Calu3 (cell line): ENCODE results near the gene PROM1. TPM values are rescaled to one million over a fixed set of nuclear protein-coding genes. Genes with fewer than 3 reads are reported as not detected.
A peak's percentile ranks its signal among the peaks of the same experiment; 100 is the strongest.

Experiments
- BruUV-seq: library from RNA; stranded (reverse); fragments of 400-500 nt; replicated peaks from 2 replicates; lab custom pipeline; 2021; lab: Mats Ljungman, UMichigan
- CTCF ChIA-PET: fragments of 300-600 bp; sonication (Branson Sonifier 250); formaldehyde crosslinking; loops from one replicate; lab custom pipeline; 2022; ENCODE audit warnings: antibody characterized with exemption; lab: Charles Lee
- DNase-seq: peaks from one replicate; pipeline ENCODE4 v3.0.0; 2022
- H3K27ac Mint-ChIP-seq: one replicate; pipeline ENCODE4 v1.8.0; 2022; ENCODE audit warnings: mixed read lengths; ENCODE audit not compliant: unreplicated experiment
- H3K27me3 Mint-ChIP-seq: one replicate; pipeline ENCODE4 v1.8.0; 2022; ENCODE audit warnings: mixed read lengths; ENCODE audit not compliant: unreplicated experiment
- H3K36me3 Mint-ChIP-seq: one replicate; pipeline ENCODE4 v1.8.0; 2022; ENCODE audit warnings: mild to moderate bottlenecking, moderate library complexity, mixed read lengths; ENCODE audit not compliant: insufficient read depth, unreplicated experiment
- H3K4me1 Mint-ChIP-seq: one replicate; pipeline ENCODE4 v1.8.0; 2022; ENCODE audit warnings: mild to moderate bottlenecking, low read depth, mixed read lengths; ENCODE audit not compliant: unreplicated experiment
- H3K4me3 Mint-ChIP-seq: one replicate; pipeline ENCODE4 v1.8.0; 2022; ENCODE audit warnings: mild to moderate bottlenecking, low read depth, moderate library complexity, mixed read lengths; ENCODE audit not compliant: unreplicated experiment
- H3K9me3 Mint-ChIP-seq: one replicate; pipeline ENCODE4 v1.8.0; 2022; ENCODE audit warnings: low read depth, mixed read lengths; ENCODE audit not compliant: unreplicated experiment
- intact Hi-C: fragments of 100-400 bp; cut with micrococcal nuclease; formaldehyde crosslinking; loops from one replicate; pipeline ENCODE4 v1.10.0; 2022; ENCODE audit not compliant: unreplicated experiment
- total RNA-seq: library from RNA; stranded (reverse); gene quantifications from 2 replicates; pipeline ENCODE4 v1.2.3, GENCODE V29; 2022
- TF ChIP-seq, protein P1 (sequence below): fragments of 200-600 bp; IDR thresholded peaks from one replicate; pipeline ENCODE4 v1.8.0; 2022; ENCODE audit warnings: antibody characterized with exemption; ENCODE audit not compliant: unreplicated experiment

Gene PROM1
- total RNA-seq, 1 experiment from 2014 or later: 73.9 TPM

DNA sequence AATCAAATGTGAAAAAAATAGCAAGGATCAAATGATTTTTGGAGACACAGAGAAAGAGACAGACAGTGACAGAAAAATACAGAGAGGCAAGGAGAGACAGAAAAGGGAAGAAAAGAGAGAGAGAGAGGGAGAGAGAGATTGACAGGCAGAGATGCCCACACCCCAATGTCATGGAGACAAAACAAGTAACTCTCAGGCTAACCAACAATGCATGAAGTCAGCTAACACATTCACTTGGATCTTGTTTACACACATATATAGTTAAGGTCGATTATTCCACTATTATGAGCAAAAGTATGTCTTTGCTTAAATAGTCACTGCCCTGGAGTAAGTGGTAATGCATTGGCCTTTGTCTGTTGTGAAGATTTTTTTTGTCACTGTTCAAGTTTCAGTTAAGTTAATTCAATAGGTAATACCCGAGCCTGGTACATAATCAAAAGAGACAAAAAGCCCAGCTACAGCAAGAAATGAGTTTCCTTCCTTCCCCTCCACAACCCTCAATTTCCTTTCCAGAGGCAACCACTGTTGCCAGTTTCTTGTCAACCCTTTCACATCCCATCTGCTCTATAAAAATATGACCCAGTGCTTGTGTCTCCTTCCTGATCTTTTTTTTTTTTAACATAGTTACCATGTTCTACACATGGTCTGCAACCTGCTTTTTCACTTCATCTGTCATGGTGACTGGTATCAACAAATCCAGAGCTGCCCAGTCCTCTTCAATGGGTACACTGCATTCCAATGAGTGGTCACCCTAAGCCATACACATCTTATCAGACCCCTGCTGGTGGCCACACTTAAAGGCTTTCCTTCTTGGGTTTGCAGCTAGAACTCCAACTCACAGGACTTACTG, 52.1 kb downstream of the PROM1 start:
- H3K4me1 Mint-ChIP-seq: peaks cover 25% of the 10 kb centered on the region
- BruUV-seq: no TSS peak
- no peaks in the 10 kb centered on the region for H3K9me3 Mint-ChIP-seq
- H3K27ac Mint-ChIP-seq: no peak overlapping the region
- no peaks in the 10 kb centered on the region for H3K27me3 Mint-ChIP-seq
- DNase-seq: no peak
- no peak overlapping the region for H3K4me3 Mint-ChIP-seq
- intact Hi-C loops: no loop called here
- peaks cover 12% of the 10 kb centered on the region for H3K36me3 Mint-ChIP-seq
- TF ChIP-seq, protein P1, sequence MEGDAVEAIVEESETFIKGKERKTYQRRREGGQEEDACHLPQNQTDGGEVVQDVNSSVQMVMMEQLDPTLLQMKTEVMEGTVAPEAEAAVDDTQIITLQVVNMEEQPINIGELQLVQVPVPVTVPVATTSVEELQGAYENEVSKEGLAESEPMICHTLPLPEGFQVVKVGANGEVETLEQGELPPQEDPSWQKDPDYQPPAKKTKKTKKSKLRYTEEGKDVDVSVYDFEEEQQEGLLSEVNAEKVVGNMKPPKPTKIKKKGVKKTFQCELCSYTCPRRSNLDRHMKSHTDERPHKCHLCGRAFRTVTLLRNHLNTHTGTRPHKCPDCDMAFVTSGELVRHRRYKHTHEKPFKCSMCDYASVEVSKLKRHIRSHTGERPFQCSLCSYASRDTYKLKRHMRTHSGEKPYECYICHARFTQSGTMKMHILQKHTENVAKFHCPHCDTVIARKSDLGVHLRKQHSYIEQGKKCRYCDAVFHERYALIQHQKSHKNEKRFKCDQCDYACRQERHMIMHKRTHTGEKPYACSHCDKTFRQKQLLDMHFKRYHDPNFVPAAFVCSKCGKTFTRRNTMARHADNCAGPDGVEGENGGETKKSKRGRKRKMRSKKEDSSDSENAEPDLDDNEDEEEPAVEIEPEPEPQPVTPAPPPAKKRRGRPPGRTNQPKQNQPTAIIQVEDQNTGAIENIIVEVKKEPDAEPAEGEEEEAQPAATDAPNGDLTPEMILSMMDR: no peak
- CTCF ChIA-PET: no interaction called here

DNA sequence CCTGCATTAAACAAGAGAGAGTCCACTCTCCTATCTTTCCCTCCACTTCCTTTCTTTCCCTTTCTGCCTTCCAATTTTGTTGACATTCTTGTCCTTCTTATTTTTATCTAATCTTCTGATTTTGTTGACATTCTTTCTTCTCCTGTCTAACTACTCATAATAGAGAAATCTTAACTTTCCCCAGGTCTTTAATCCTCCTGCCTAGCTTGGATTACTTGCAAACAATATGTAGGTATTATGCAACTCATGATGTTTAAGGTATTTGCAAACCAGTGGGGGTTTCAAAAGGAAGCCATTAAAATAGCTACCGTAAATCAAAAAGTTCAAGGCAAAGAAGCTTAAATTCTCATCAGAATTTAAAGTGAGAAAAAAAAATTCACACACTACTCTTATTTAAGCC, 53.9 kb downstream of the PROM1 start:
- DNase-seq: no peak
- intact Hi-C loops: no loop called here
- TF ChIP-seq, protein P1: no peak
- Mint-ChIP-seq H3K27me3 (no peaks in the 10 kb centered on the region), H3K4me3 (no peak overlapping the region), H3K36me3 (peaks cover 16% of the 10 kb centered on the region), H3K4me1 (peaks cover 25% of the 10 kb centered on the region), H3K9me3 (no peaks in the 10 kb centered on the region), H3K27ac (peak overlapping the region; percentile 9)
- CTCF ChIA-PET: interaction anchor here (0.8 to 0.9 kb wide), 2 partner anchors 167 to 176 kb away, joined by 4 read pairs; no protein-coding TSS in a partner anchor
- BruUV-seq: no TSS peak

- CTCF ChIA-PET: interaction anchor here (0.7 kb wide), 1 partner anchor 62 kb away, joined by 3 read pairs; no protein-coding TSS in a partner anchor
- Mint-ChIP-seq H3K27me3 (no peaks in the 10 kb centered on the region), H3K27ac (peak overlapping the region; percentile 15), H3K36me3 (peaks cover 10% of the 10 kb centered on the region), H3K9me3 (no peaks in the 10 kb centered on the region), H3K4me1 (peaks cover 25% of the 10 kb centered on the region), H3K4me3 (no peak overlapping the region)
- TF ChIP-seq, protein P1: no peak
- no TSS peak for BruUV-seq
- intact Hi-C loops: no loop called here
- DNase-seq: no peak
Measured at GRCh38 chr4:16029262-16029661, 54.6 kb downstream of the PROM1 start.

DNA sequence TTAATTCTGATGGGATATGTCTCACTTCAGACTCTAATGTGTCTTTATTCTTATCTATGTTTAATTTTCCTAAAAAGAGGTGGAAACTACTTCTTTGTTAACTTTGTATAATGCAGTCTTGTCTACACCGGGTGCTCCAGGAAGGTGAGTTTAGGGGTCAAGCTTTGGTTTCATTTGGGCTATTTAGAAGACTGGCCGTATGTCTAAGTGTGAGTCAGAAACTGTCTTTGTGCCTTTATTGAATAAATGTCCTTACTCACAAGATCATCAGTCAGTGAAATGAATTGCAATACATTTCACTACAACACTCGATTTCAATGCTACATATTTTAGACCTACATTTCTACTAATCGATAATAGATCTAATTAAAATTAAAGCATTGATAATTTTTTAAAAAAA, 56.2 kb downstream of the PROM1 start:
- Mint-ChIP-seq H3K27ac (peak overlapping the region; percentile 44), H3K4me1 (peaks cover 25% of the 10 kb centered on the region), H3K27me3 (no peaks in the 10 kb centered on the region), H3K9me3 (no peaks in the 10 kb centered on the region), H3K36me3 (peaks cover 4% of the 10 kb centered on the region), H3K4me3 (no peak overlapping the region)
- TF ChIP-seq, protein P1: no peak
- DNase-seq: no peak
- BruUV-seq: no TSS peak
- intact Hi-C loops: no loop called here
- CTCF ChIA-PET: interaction anchor here (1.0 to 1.3 kb wide), 4 partner anchors 169 to 237 kb away, joined by 4 read pairs; no protein-coding TSS in a partner anchor
